Activated naive CD4-positive, alpha-beta T cell treated with anti-CD3 and anti-CD28 coated beads, Interleukin-2, amount 10 ng/mL, durations not matched to agents 7 days and 5 days (primary cell): ENCODE results near the gene ASCC2.

Experiments
- CTCF ChIA-PET: fragments of 350-600 bp; sonication (Branson Sonifier 250); formaldehyde crosslinking; loops from one replicate; lab custom pipeline; 2021; ENCODE audit warnings: antibody characterized with exemption; lab: Charles Lee
- DNase-seq: peaks from one replicate; pipeline ENCODE4 v3.0.0-alpha.2; 2020
- H3K27ac Mint-ChIP-seq: one replicate; pipeline ENCODE4 v1.8.0; 2021; ENCODE audit warnings: mild to moderate bottlenecking, moderate library complexity, mixed read lengths
- H3K27me3 Mint-ChIP-seq: one replicate; pipeline ENCODE4 v1.8.0; 2021; ENCODE audit warnings: mild to moderate bottlenecking, mixed read lengths
- H3K36me3 Mint-ChIP-seq: one replicate; pipeline ENCODE4 v1.8.0; 2021; ENCODE audit warnings: mixed read lengths
- H3K4me1 Mint-ChIP-seq: one replicate; pipeline ENCODE4 v1.8.0; 2021; ENCODE audit warnings: mixed read lengths
- H3K4me3 Mint-ChIP-seq: one replicate; pipeline ENCODE4 v1.8.0; 2021; ENCODE audit warnings: mild to moderate bottlenecking, moderate library complexity, mixed read lengths
- H3K9me3 Mint-ChIP-seq: one replicate; pipeline ENCODE4 v1.8.0; 2021; ENCODE audit warnings: mixed read lengths

ASCC2 gene

DNA sequence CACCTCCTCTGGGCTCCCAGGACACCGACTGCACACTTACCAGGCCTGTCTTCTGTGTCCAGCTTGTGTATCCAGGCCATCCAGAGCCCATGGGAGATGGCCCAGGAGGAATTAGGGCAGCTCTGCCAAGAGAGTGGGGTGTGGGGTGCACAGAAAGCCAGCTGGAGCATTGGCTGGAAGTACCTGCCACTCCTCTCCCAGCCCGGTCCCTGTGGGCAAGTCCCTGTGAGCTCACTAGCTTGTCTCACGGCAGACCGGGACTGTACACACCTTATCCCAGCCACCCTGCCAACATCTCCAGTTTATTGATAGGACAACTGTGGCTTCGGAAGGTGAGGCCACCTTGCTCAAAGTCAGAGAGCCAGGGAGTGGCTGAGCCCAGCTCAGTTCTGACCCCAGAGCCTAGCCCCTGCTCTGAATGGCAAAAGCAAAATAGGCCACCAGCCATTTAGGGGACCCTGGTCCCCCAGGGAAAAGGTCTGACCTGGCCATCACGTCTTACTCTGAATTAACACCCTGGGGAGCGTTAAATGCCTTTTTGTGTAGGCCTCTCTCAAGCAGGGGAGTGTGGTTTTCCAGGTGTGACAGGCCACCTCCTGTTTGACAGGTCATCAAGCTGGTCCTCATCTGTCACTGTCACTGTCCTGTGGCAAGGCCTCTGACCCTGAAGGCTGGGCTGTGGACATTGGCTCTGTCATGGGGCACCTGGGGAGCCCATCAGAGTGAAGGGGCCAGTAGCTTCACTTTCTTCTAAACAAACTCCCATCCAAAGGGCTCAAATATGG is 55.8 kb downstream of the ASCC2 start:
- Mint-ChIP-seq H3K4me1 (no peaks in the 10 kb centered on the region), H3K4me3 (no peak overlapping the region), H3K9me3 (no peaks in the 10 kb centered on the region), H3K27me3 (peaks cover 10% of the 10 kb centered on the region), H3K36me3 (no peaks in the 10 kb centered on the region), H3K27ac (no peak overlapping the region)
- DNase-seq: no peak
- CTCF ChIA-PET: interaction anchor here (1.0 kb wide), 1 partner anchor 13 kb away, joined by 3 read pairs; no protein-coding TSS in a partner anchor

- Mint-ChIP-seq H3K36me3 (no peaks in the 10 kb centered on the region), H3K4me3 (no peak overlapping the region), H3K4me1 (no peaks in the 10 kb centered on the region), H3K9me3 (no peaks in the 10 kb centered on the region), H3K27me3 (peaks cover 10% of the 10 kb centered on the region), H3K27ac (no peak overlapping the region)
- DNase-seq: no peak
- CTCF ChIA-PET: interaction anchor here (1.0 kb wide), 1 partner anchor 11 kb away, joined by 3 read pairs; no protein-coding TSS in a partner anchor
These were observed 57.1 kb downstream of the ASCC2 start for GRCh38 chr22:29780748-29781676.

DNA sequence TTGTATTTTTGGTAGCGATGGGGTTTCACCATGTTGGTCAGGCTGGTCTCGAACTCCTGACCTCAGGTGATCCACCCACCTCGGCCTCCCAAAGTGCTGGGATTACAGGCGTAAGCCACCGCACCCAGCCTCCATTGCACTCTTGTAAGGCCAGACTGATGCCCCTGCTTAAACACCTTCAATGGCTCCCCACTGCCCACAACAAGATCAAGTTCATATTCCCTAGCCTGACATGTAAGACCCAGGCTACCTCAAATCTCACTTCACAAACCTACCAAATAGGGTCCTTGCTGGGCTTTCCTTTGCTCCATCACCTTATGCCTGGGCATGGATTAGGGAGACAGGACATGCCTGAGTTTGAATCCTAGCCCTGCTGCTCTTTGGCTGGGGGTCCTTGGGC is 57.9 kb downstream of the ASCC2 start:
- no peaks in the 10 kb centered on the region for H3K9me3 Mint-ChIP-seq
- CTCF ChIA-PET: no interaction called here
- no peak overlapping the region for H3K27ac Mint-ChIP-seq
- H3K4me3 Mint-ChIP-seq: no peak overlapping the region
- peaks cover 10% of the 10 kb centered on the region for H3K27me3 Mint-ChIP-seq
- H3K36me3 Mint-ChIP-seq: no peaks in the 10 kb centered on the region
- no peak for DNase-seq
- H3K4me1 Mint-ChIP-seq: no peaks in the 10 kb centered on the region

- H3K27ac Mint-ChIP-seq: no peak overlapping the region
- peaks cover 19% of the 10 kb centered on the region for H3K36me3 Mint-ChIP-seq
- DNase-seq: no peak
- H3K9me3 Mint-ChIP-seq: no peaks in the 10 kb centered on the region
- H3K4me3 Mint-ChIP-seq: no peak overlapping the region
- CTCF ChIA-PET: interaction anchor here (1.0 to 1.1 kb wide), 2 partner anchors 72 to 232 kb away, joined by 3 read pairs; no protein-coding TSS in a partner anchor
- H3K27me3 Mint-ChIP-seq: peaks cover 4% of the 10 kb centered on the region
- H3K4me1 Mint-ChIP-seq: peaks cover 11% of the 10 kb centered on the region
These were observed 64.8 kb downstream of the ASCC2 start for GRCh38 chr22:29773233-29773632.

GRCh38 chr22:29772170-29772641 is 65.9 kb downstream of the ASCC2 start:
- H3K27ac Mint-ChIP-seq: no peak overlapping the region
- DNase-seq: no peak
- CTCF ChIA-PET: interaction anchor here (0.8 to 1.0 kb wide), 2 partner anchors 71 to 306 kb away, joined by 3 read pairs; no protein-coding TSS in a partner anchor
- H3K27me3 Mint-ChIP-seq: no peaks in the 10 kb centered on the region
- peaks cover 23% of the 10 kb centered on the region for H3K36me3 Mint-ChIP-seq
- H3K4me1 Mint-ChIP-seq: peaks cover 17% of the 10 kb centered on the region
- no peaks in the 10 kb centered on the region for H3K9me3 Mint-ChIP-seq
- H3K4me3 Mint-ChIP-seq: no peak overlapping the region

DNA sequence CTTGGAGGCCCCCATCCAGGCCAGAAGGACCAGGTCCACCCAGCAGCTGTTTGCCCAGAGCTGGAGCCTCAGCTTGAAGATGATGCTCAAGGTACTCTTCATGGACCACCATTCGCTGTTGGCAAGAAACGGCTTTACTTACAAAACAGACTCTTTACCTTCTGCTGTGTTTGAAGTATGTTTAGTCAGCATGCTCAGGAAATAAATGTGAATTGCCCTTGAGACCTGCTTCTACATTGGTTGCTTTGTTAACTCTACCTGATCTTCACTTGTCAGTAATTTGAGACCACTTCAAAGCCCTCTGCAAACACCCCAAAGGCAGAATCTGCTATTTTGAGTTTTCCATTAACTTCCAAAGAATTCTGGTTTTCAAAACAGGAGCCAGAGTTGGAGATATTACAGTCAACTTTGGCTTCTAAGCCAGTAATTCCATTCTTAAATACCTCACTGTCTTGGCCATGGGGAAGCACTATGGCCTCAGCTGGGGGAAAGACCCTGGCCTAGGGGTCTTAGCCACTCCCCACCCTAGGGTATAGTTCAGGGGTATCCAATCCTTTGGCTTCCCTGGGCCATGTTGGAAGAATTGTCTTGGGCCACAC is 68.3 kb downstream of the ASCC2 start:
- peaks cover 37% of the 10 kb centered on the region for H3K4me1 Mint-ChIP-seq
- H3K27me3 Mint-ChIP-seq: no peaks in the 10 kb centered on the region
- peaks cover 24% of the 10 kb centered on the region for H3K36me3 Mint-ChIP-seq
- CTCF ChIA-PET: interaction anchor here (1.5 kb wide), 1 partner anchor 12 kb away, joined by 3 read pairs; no protein-coding TSS in a partner anchor
- H3K4me3 Mint-ChIP-seq: no peak overlapping the region
- H3K27ac Mint-ChIP-seq: no peak overlapping the region
- H3K9me3 Mint-ChIP-seq: no peaks in the 10 kb centered on the region
- no peak for DNase-seq

DNA sequence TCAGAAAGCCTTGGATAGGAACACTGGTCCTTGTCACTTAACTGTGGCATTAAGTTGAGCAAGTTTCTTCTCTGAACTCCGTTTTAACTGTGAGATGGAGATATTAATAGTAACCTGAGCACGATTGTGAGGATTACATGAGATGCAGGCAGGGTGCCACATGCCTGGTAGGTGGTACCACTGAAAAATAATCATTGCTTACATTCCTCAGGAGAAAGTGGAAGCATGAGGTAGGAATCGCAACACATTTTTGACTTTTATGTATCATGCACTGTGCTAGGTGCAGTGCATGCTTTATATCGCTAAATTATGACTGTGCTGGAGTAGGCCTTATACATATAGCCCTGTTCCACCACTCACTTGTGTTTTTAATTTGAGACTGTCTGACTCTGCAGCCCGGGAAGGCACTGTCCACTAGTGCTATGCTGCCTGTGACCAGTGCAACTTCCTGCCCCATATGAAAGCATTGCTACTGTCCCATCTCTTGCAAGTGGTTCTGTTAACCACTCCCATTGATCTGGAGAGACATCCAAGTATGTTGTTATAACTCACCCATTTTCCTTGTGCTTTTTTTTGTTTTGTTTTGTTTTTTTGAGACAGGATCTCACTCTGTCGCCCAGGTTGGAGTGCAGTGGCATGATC is 69.9 kb downstream of the ASCC2 start:
- Mint-ChIP-seq H3K27ac (peak overlapping the region; percentile 91), H3K27me3 (no peaks in the 10 kb centered on the region), H3K4me3 (peak overlapping the region; percentile 99), H3K9me3 (no peaks in the 10 kb centered on the region), H3K36me3 (peaks cover 24% of the 10 kb centered on the region), H3K4me1 (peaks cover 39% of the 10 kb centered on the region)
- no peak for DNase-seq
- CTCF ChIA-PET: no interaction called here

- CTCF ChIA-PET: interaction anchor here (1.1 to 1.4 kb wide), 3 partner anchors 13 to 238 kb away, joined by 3 to 5 read pairs (median 3); no protein-coding TSS in a partner anchor
- H3K9me3 Mint-ChIP-seq: no peaks in the 10 kb centered on the region
- peak within 1 kb of the TSS; percentile 99 for H3K4me3 Mint-ChIP-seq
- peaks cover 23% of the 10 kb centered on the region for H3K36me3 Mint-ChIP-seq
- H3K27me3 Mint-ChIP-seq: no peaks in the 10 kb centered on the region
- H3K4me1 Mint-ChIP-seq: peaks cover 39% of the 10 kb centered on the region
- H3K27ac Mint-ChIP-seq: peak within 1 kb of the TSS; percentile 91
- DNase-seq: peak; percentile 96
These were observed 70.7 kb downstream of the ASCC2 start, which contains the start of gene UQCR10 for GRCh38 chr22:29767171-29768051. TSS of gene UQCR10 (plus strand) at chr22:29767369. CDS start at chr22:29767399, 30 bp downstream.

DNA sequence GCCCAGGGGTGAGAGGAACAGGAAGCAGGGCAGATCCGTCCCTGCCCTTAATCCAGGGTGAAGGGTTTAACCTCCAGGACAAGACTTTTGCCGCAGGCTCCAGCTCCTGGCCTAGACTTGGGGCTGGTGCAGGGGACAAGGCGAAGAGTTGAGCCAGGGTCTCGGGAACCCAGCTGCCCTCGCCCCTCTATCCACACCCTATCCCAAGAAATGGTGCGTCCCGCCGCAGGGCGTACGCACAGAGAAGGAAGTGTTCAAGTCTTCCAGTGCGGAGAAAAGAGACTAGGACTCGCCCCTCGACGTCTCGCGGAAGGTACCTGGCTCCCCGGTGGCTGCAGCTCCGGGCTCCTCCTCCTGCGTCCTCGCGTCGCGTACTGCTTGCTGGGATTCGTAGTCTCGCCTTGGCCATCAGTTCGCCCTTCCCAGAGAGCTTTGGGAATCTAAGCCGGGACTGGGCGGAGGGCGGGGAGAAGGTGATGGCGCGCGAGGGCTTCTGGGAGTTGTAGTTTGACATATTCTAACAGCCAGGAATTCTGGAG is 71.4 kb downstream of the ASCC2 start, which contains the start of gene ZMAT5:
Gene ZMAT5, minus strand, starts transcription at position 376 of the 539 bp plus-strand sequence. CDS start 18,463 bp downstream, outside the sequence.
- peak; percentile 97 for DNase-seq
- H3K27ac Mint-ChIP-seq: peak within 1 kb of the TSS; percentile 91
- no peaks in the 10 kb centered on the region for H3K9me3 Mint-ChIP-seq
- peaks cover 20% of the 10 kb centered on the region for H3K36me3 Mint-ChIP-seq
- H3K4me1 Mint-ChIP-seq: peaks cover 39% of the 10 kb centered on the region
- no peaks in the 10 kb centered on the region for H3K27me3 Mint-ChIP-seq
- H3K4me3 Mint-ChIP-seq: peak within 1 kb of the TSS; percentile 99
- CTCF ChIA-PET: interaction anchor here (1.1 to 1.4 kb wide), 3 partner anchors 13 to 238 kb away, joined by 3 to 5 read pairs (median 3); no protein-coding TSS in a partner anchor

DNA sequence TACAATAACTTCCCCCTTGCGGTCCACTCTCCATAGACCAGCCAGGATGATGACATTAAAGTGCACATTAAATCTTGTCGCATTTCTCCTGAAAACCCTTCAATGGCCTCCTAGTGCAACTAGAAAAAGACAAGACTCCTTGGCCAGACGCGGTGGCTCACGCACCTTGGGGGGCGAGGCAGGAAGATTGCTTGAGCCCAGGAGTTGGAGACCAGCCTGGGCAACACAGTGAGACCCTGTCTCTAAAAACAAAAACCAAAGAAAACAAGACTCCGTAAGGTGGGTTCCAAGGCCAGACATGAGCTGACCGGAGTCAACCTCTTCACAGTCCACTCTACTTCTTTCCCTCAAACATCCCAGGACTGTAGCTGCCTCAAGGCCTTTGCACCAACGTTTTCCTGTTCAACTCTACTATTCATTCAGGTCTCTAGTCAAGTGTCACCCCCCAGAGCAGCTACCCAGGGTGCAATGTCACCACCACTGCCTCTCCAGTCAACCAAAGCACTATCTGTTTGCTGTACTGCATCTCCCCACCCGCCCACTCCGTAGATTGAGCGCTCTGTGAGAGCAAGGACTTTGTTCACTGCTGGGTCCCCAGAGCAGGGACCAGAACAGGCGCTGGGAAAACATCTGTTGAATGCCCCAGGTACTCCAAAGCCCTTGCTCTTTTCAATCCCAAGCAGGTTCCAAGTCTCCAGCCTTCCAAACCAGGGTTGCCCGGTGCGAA is 72.0 kb downstream of the ASCC2 start:
- CTCF ChIA-PET: interaction anchor here (1.1 to 1.4 kb wide), 3 partner anchors 12 to 239 kb away, joined by 3 to 5 read pairs (median 3); no protein-coding TSS in a partner anchor
- Mint-ChIP-seq H3K36me3 (peaks cover 20% of the 10 kb centered on the region), H3K4me1 (peaks cover 39% of the 10 kb centered on the region), H3K4me3 (peak overlapping the region; percentile 99), H3K27ac (peak overlapping the region; percentile 91), H3K27me3 (no peaks in the 10 kb centered on the region), H3K9me3 (no peaks in the 10 kb centered on the region)
- peak; percentile 41 for DNase-seq

- Mint-ChIP-seq H3K27ac (no peak overlapping the region), H3K9me3 (no peaks in the 10 kb centered on the region), H3K27me3 (no peaks in the 10 kb centered on the region), H3K36me3 (peaks cover 1% of the 10 kb centered on the region), H3K4me3 (no peak overlapping the region), H3K4me1 (peaks cover 22% of the 10 kb centered on the region)
- no peak for DNase-seq
- CTCF ChIA-PET: interaction anchor here (1.6 kb wide), 1 partner anchor 11 kb away, joined by 3 read pairs; no protein-coding TSS in a partner anchor
These were observed 75.8 kb downstream of the ASCC2 start for GRCh38 chr22:29762263-29762662.
